Right atrium auricular region (tissue), 2 donors: Measurements from ENCODE around the gene ARL6IP1. TPM values are rescaled to one million over a fixed set of nuclear protein-coding genes. Genes with fewer than 3 reads are reported as not detected.

Experiments used
- DNase-seq: peaks from one replicate; pipeline ENCODE4 v3.0.0-alpha.2; 2019; ENCODE audit warnings: low spot score
- H3K27ac ChIP-seq, 2 donors: fragments of 200-600 bp; sonication (generic); 1 replicate in 1 of 2; 2 replicates in 1 of 2; pipeline ENCODE4 v1.5.1; 2016 to 2019
- H3K27me3 ChIP-seq, 2 donors: fragments of 200-600 bp; sonication (generic); one replicate each; pipeline versions ENCODE4 v1.5.1 to v1.6.0; 2017 to 2019
- H3K36me3 ChIP-seq: fragments of 200-600 bp; sonication (generic); one replicate; pipeline ENCODE4 v1.5.1; 2016
- H3K4me1 ChIP-seq, 2 donors: fragments of 200-600 bp; sonication (generic); one replicate each; pipeline versions ENCODE4 v1.5.1 to v1.6.0; 2017 to 2019
- H3K4me3 ChIP-seq, 2 donors: fragments of 200-600 bp; sonication (generic); 1 replicate in 1 of 2; 2 replicates in 1 of 2; pipeline ENCODE4 v1.5.1; 2017 to 2019; ENCODE audit warnings: mild to moderate bottlenecking in 1 of 2, moderate library complexity in 1 of 2
- H3K9me3 ChIP-seq, 2 donors: fragments of 200-600 bp; sonication (generic); one replicate each; pipeline ENCODE4 v1.5.1; 2019
- CTCF ChIP-seq, 2 donors: fragments of 200-600 bp; sonication (generic); IDR thresholded peaks; one replicate each; pipeline ENCODE4 v1.5.1; 2019; ENCODE audit warnings: antibody characterized with exemption in 2 of 2
- total RNA-seq, 2 donors: library from RNA; depleted of rRNA; stranded (reverse); fragments of >200 nt; gene quantifications; one replicate each; pipeline ENCODE4 v1.1.0, GENCODE V29; 2016

ARL6IP1 gene
- total RNA-seq, 2 donors from 2014 or later = 47.7 to 65.3 TPM

- Histone ChIP-seq H3K9me3 (no peaks in the 10 kb centered on the region), H3K27me3 (no peaks in the 10 kb centered on the region), H3K4me3 (no peak overlapping the region), H3K36me3 (peaks cover 5% of the 10 kb centered on the region), H3K27ac (peak overlapping the region; percentile 33 to 54), H3K4me1 (peaks cover 0 to 47% of the 10 kb centered on the region in 2 donors)
- no peak for TF ChIP-seq CTCF (IDR thresholded peaks at IDR 0.05)
- no peak for DNase-seq
These were observed 2.5 kb upstream of the ARL6IP1 start for GRCh38 chr16:18803569-18804462.

GRCh38 chr16:18802767-18803343 lies 1.5 kb upstream of the ARL6IP1 start:
- DNase-seq = no peak
- no peak for TF ChIP-seq CTCF (IDR thresholded peaks at IDR 0.05)
- H3K4me1 ChIP-seq = peaks cover 0 to 55% of the 10 kb centered on the region in 2 donors
- no peaks in the 10 kb centered on the region for H3K36me3 ChIP-seq
- no peaks in the 10 kb centered on the region for H3K9me3 ChIP-seq
- H3K27me3 ChIP-seq = no peaks in the 10 kb centered on the region
- peak overlapping the region; percentile 83 to 92 for H3K27ac ChIP-seq
- no peak overlapping the region for H3K4me3 ChIP-seq

- Histone ChIP-seq H3K9me3 (no peaks in the 10 kb centered on the region), H3K36me3 (peaks cover 6% of the 10 kb centered on the region), H3K27ac (peak overlapping the region; percentile 83 to 86), H3K4me3 (peak overlapping the region; percentile 89 to 95), H3K4me1 (peaks cover 0 to 55% of the 10 kb centered on the region in 2 donors), H3K27me3 (no peaks in the 10 kb centered on the region)
- DNase-seq = no peak
- TF ChIP-seq CTCF (IDR thresholded peaks at IDR 0.05) = no peak
These were observed 589 bp downstream of the ARL6IP1 start for GRCh38 chr16:18800775-18801144.

DNA sequence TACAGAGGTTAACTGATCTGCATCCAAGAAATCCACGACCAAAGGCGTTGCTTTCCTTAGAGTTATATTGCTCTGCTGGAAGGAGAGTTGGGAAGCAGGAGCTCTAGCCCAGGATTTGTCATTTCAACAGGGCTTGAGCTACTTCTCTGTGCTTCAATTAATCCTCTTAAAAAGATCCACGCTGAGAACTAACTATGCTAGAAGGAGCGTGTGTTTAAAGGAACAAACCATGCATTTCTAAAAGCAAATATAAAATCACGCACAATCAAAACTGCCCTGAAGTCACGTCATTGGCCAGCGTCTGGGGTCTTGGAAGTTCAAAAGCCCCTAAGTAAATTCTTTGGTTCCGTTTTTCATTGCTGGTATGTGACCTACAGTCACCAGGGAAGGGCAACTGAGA lies 1.1 kb downstream of the ARL6IP1 start:
- Histone ChIP-seq H3K4me3 (peak overlapping the region; percentile 89 to 95), H3K9me3 (no peaks in the 10 kb centered on the region), H3K36me3 (peaks cover 9% of the 10 kb centered on the region), H3K27me3 (no peaks in the 10 kb centered on the region), H3K27ac (peak overlapping the region; percentile 83 to 86), H3K4me1 (peaks cover 0 to 55% of the 10 kb centered on the region in 2 donors)
- no peak for TF ChIP-seq CTCF (IDR thresholded peaks at IDR 0.05)
- DNase-seq = no peak

- DNase-seq = no peak
- H3K4me3 ChIP-seq = no peak overlapping the region
- TF ChIP-seq CTCF (IDR thresholded peaks at IDR 0.05) = no peak
- peaks cover 11% of the 10 kb centered on the region for H3K36me3 ChIP-seq
- no peak overlapping the region for H3K27ac ChIP-seq
- peaks cover 0 to 53% of the 10 kb centered on the region in 2 donors for H3K4me1 ChIP-seq
- H3K27me3 ChIP-seq = no peaks in the 10 kb centered on the region
- no peaks in the 10 kb centered on the region for H3K9me3 ChIP-seq
These were observed 1.8 kb downstream of the ARL6IP1 start for GRCh38 chr16:18799500-18799899.
